CD4-positive, alpha-beta T cell treated with Interleukin-15 for 4 hours (primary cell): Measurements from ENCODE around the gene FAM83F.

Source experiments
- DNase-seq: peaks from one replicate; pipeline ENCODE4 v3.0.0-alpha.2; 2020; ENCODE audit warnings: low spot score

FAM83F gene

DNA sequence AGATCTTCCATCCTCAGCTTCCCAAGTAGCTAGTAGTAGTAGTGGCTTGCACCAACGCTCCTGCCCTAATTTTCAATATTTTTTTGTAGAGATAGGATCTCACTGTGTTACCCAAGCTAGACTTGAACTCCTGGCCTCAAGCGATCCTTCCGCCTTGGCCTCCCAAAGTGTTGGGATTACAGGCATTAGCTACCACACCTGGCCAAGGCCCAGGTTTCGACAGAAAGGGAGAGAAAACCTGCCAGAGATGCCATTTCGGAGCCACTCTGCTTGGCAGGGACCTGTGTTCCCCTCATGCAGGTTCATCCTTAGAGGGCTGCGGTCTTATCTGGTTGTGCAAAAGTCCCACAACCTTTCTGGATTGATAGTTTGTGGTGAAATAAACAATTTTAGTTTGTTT, 41.4 kb downstream of the FAM83F start:
- DNase-seq = no peak

DNA sequence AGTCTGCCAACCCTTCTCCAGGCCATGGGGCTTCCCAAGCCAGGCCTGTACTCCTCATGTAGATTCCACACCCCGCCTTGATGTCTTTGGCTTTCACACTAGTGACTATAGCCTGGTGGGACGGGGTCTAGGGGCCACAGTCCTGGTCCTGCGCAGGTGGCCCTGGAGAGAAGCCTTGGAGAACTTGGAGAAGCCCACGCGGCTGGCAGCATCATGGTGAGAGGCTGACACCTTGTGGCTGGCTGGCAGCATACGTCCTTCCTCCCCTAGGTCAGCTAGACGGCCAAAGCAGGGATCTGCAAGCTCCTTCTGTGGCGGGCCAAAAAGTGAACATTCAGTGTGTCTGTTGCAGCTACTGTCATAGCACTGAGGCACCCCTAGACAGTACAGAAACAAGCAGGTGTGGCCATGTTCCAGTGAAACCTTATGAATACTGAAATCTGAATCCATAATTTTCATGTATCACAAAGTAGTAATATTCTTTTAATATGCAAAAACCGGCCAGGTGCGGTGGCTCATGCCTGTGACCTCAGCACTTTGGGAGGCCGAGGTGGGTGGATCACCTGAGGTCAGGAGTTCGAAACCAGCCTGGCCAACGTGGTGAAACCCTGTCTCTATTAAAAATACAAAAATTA, 42.0 kb downstream of the FAM83F start:
- peak; percentile 43 for DNase-seq

- DNase-seq = no peak
Measured at GRCh38 chr22:40037320-40037719, 42.6 kb downstream of the FAM83F start.

DNA sequence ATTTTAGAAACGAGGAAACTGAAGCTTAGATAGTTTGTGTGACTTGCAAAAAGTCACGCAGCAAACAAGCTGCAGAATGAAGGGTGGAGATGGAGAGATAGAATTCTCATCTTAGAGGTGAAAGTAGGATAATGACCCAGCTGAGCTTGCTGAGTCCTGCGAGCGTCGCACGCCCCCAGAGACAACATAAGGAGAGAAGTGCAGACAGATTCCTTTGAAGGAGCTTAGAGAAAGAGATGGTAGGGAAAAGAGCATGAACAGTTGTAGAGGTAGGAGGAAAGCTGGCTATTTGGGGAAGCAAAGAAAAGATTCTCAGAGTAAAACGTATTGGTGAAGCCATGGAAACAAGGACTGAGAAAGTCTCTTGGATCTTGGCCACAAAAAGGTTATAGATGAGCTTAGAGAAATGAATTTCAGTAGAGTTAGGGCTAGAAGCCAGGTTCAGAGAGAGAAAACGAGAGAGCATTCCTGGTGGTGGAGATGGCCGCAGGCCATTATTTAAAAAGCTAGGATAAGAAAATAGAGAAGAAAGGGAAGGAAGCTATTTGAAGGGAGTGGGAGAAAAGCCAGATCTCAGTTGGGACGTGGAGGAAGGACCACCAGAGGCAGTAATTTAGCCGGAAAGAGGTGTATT, 44.8 kb downstream of the FAM83F start:
- no peak for DNase-seq

- DNase-seq = no peak
Measured at GRCh38 chr22:40040927-40041326, 46.2 kb downstream of the FAM83F start.

GRCh38 chr22:40041366-40042137, 46.8 kb downstream of the FAM83F start:
- no peak for DNase-seq

- no peak for DNase-seq
Measured at GRCh38 chr22:40042312-40042711, 47.6 kb downstream of the FAM83F start.

DNA sequence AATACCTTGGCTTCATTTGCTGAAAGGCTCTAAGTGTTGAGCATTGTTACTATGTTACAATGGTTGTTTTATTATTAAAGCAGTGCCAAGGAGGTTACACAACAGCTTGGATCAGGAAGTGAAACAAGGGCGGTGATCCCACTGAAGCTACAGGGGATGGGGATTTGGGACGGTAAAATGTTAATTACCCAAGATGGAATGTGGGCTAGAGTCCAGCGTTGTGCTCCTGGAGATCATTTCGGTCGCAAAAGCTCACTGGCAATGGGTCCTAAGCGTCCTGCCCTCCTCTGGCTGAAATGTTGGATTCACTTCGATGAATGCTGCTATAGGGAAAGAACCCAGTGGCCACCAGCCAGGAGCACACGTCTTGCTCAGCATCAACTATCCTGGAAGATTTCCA, 48.3 kb downstream of the FAM83F start:
- DNase-seq = no peak

- no peak for DNase-seq
Measured at GRCh38 chr22:40043793-40044101, 49.0 kb downstream of the FAM83F start.

GRCh38 chr22:40044102-40044869, 49.5 kb downstream of the FAM83F start:
- DNase-seq = peak; percentile 99

DNA sequence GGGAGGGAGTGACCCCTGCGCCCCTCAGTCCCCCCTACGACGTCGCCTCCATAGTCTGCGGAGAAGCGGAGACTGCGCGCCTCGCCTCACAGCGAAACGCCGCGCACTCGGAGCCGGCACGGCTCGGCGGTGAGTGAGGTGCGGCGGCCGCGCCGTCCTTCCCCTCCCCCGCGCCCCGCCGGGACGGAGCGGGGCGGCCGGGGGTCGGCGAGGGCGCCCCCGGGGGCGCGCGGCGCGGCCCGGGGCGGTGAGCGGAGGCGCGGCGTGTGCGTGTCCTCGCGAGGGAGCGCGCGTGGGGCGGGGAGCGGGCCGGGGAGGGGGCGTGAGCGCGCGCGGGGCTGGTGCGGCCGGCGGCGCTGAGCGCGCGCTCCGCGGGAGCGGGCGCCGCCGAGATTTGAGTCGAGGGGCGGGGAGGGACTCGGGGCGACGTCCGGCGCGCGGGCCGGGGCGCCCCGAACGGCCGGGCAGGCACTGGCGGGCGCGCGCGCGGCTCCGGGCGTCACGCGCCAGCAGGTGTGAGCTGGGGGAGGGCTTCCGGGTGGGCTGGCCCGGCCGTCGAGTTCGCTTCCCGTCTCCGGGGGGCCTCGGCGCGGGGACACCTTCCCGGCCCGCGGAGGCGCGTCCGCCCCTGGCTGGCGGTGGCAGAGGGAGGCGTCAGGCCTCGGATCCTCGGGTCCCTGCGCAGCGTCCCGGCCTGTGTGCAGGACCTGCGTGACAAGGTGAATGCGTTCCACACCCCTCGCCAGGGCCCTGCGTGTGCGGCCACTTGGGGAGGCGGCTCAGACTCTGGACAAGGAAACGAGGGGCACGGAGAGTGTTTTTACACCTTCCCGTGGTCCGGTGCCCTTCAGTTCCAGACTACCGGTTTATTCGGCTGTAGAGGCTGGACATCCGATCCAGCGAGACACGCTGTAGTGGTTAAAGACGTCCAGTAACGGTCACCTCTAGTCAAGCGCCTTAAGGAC, 50.4 kb downstream of the FAM83F start:
- DNase-seq = peak; percentile 69

GRCh38 chr22:40046126-40046525, 51.4 kb downstream of the FAM83F start:
- no peak for DNase-seq

- no peak for DNase-seq
Measured at GRCh38 chr22:40050258-40050657, 55.5 kb downstream of the FAM83F start.

DNA sequence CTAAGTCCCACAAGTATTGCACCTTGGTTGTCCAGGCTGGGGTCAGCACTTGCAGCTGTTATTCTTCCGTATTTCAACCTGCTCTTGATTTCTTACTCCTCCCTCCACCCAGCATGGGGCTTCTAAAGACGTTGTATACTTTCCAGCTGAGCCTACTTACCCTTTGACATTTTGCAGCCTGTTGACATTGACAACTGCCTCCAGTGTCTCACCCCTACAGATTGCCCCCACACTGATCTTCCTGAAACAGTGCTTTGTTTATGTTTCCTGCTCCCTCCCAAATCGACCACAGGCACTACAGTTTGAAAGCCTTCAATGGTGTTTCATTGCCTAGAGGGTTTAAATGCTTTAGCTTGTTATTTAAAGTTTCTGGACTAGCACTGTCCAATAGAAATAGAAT, 56.6 kb downstream of the FAM83F start:
- no peak for DNase-seq

DNA sequence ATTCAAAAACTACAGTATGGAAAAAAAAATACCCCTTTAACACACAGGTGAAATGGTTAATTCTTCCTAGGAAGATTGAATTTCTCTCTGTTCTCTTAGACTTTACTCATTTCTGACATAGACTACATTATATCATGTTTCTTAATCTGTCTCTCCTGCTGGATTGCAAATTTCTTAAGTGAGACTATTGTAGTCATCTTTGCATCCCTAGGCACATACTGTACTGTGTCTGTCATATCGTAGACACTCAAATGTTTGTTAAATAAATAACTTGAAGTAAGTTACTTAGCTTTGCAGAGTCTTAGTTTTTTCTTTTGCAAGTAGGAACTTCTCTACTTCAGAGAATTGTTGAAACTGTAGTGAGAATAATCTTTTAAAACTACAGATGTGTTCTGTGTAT, 58.7 kb downstream of the FAM83F start:
- DNase-seq = no peak

DNA sequence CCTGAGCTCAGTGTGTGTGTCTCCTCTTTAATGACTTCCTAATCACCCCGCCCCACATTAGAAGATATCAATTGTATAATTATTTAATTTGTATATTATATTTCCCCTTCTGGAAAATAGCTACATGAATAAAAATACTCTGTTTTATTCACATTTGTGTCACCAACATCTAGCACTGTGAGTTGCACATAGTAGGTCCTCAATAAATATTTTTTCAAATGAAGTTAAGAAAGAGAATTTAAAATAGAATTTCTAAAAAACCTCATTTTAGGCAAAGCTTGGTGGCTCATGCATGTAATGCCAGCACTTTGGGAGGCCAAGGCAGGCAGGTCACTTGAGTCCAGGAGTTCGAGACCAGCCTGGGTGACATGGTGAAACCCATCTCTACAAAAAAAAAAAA, 59.7 kb downstream of the FAM83F start:
- DNase-seq = no peak

DNA sequence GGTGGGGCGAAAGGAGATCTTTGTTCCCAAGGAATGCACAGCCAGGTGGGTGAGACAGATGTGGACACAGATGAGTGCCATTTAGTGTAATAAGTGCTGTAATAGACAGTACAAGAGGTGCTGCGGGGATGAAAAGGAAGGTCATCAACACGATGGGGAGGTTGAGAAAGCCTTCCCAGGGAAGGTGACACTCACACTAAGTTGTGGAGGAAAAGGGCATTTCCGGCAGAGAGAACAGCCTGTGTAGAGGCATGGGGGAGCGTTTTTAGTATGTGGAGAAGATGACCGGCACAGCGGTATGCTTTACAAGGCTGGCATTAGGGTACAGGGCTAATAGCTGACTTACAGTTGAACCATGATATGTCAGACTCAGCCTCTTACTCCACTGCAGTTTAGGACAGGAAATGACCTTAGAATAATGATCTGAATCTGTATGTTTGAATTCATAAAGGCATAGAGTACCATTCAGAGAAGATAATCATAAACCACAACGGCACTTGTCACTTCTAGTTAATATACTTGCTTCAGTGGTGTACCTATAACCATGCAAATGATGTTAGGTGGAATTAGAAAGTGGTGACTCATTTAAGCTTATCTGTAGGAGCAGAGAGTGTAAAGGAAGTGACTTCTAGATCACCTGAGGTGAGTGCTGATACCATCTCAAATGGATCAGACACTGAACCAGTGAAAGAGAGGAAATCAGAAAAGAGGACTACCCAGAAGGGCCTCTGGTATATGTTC, 60.6 kb downstream of the FAM83F start:
- DNase-seq = peak; percentile 83

DNA sequence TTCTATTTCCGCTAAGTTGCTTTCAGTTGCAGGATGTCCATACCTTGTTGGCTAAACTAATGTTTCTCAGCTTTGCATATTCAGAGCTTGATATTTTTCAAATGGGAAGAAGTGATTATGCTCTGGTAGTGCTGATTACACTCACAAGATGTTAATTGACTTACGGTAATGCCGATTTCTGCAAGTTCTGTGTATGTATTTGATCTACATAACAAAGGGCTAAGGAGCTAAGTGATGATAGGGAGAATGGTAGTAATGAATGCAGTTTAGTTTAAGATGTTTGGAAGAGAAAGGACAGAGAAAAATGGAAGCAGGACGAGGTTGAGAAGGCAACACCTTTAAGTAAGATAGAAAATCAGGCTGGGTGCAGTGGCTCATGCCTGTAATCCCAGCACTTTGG, 61.4 kb downstream of the FAM83F start:
- DNase-seq = no peak

GRCh38 chr22:40056559-40056958, 61.8 kb downstream of the FAM83F start:
- DNase-seq = no peak

DNA sequence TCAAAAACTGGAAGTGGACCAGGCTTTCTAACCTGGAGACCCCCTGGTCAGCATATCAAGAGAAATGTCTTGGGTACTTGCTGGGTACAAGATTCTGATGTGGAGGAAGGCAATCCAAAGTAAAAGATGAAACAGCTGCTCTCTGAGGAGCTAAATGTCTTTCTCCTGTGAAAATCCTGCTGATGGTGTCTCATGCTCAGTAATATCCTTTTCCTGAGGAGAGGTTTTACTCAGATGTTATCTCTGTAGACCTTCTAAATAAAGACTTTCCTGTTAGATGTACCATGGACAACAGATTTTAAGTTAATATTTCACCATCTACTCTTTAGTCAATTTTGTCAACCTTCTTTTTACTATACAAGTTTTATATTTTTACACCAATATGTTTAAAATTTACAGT, 62.9 kb downstream of the FAM83F start:
- DNase-seq = no peak

DNA sequence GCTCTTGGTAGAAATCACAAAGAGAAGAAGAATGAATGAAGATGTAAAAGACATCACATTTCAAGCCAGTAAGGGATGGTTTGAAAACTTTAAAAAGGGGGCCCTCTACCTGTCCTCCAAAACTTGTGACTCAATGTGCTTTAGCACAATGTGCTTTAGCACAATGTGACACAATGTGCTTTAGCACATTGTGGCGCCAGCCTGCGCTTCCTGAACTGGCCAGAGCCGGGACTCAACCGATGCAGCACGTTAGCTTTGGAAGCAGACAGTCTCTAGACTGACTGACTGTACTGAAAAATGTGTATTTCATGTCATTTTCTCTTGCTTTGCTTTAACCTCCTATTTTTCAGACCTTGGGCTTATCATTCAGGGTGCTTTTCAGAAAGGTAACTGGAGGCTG, 63.5 kb downstream of the FAM83F start:
- peak; percentile 16 for DNase-seq
